ENCODE measurements around the gene GSK3B. TPM values are rescaled to one million over a fixed set of nuclear protein-coding genes. Genes with fewer than 3 reads are reported as not detected.

GSK3B gene
- total and polyA plus RNA-seq, 2 experiments from 2014 or later, result 29.0 to 45.3 TPM

- Mint-ChIP-seq H3K27ac (no peak overlapping the region), H3K27me3 (ENCODE audit: insufficient read depth, low read depth, poor library complexity) (no peaks in the 10 kb centered on the region), H3K4me3 (no peak overlapping the region), H3K9me3 (no peaks in the 10 kb centered on the region), H3K36me3 (ENCODE audit: low read depth) (peaks cover 9% of the 10 kb centered on the region), H3K4me1 (no peaks in the 10 kb centered on the region; the same call in 2 of the 3 replicates)
- peaks cover 91% of the 10 kb centered on the region for H3K79me2 ChIP-seq (replicated peaks; ENCODE audit: insufficient read depth)
- no peaks in the 10 kb centered on the region for H3F3A ChIP-seq (replicated peaks; ENCODE audit: low read depth)
- H3K9me2 ChIP-seq (ENCODE audit: insufficient read depth), result no peaks in the 10 kb centered on the region
- no peak for TF ChIP-seq JUNB (IDR thresholded peaks at IDR 0.05; ENCODE audit: unreplicated experiment)
- no peak for TF ChIP-seq EZH2phosphoT487 (IDR thresholded peaks at IDR 0.05; ENCODE audit: unreplicated experiment)
- TF ChIP-seq ZNF331 (CRISPR knock-in tag; IDR thresholded peaks at IDR 0.05; ENCODE audit: low read depth), result no peak
- no peak for TF ChIP-seq CTCF (conservative IDR thresholded peaks at IDR 0.05; ENCODE audit: low read depth in 2 of 2)
- no peak for TF ChIP-seq CREB1 (CRISPR knock-in tag; IDR thresholded peaks at IDR 0.05; ENCODE audit: low read depth)
- no peak for TF ChIP-seq ZNF114 (CRISPR knock-in tag; IDR thresholded peaks at IDR 0.05)
- TF ChIP-seq EZH2 (IDR thresholded peaks at IDR 0.05; ENCODE audit: low read depth, unreplicated experiment), result no peak
- no peak for TF ChIP-seq REST (IDR thresholded peaks at IDR 0.05; ENCODE audit: unreplicated experiment)
- TF ChIP-seq POLR2AphosphoS5 (IDR thresholded peaks at IDR 0.05; ENCODE audit: low read depth), result no peak
- no peak for TF ChIP-seq NANOG (IDR thresholded peaks at IDR 0.05; ENCODE audit: borderline replicate concordance)
- no peak for TF ChIP-seq ETS1 (IDR thresholded peaks at IDR 0.05)
- no peak for TF ChIP-seq STAT1 (IDR thresholded peaks at IDR 0.05; ENCODE audit: unreplicated experiment)
- no peak for TF ChIP-seq ZNF462 (CRISPR knock-in tag; IDR thresholded peaks at IDR 0.05)
- no peak overlapping the region for H3K27ac ChIP-seq (ENCODE audit: low read depth)
- H3K4me1 ChIP-seq (ENCODE audit: insufficient read depth), result no peaks in the 10 kb centered on the region
- H3K36me3 ChIP-seq (ENCODE audit: insufficient read depth), result no peaks in the 10 kb centered on the region
- H3K27me3 ChIP-seq (ENCODE audit: insufficient read depth), result no peaks in the 10 kb centered on the region
- H3K4me2 ChIP-seq, result no peak overlapping the region
- H4K20me1 ChIP-seq (replicated peaks; ENCODE audit: insufficient read depth), result peaks cover 6% of the 10 kb centered on the region; the same call in 1 of the 2 replicates
- no peak overlapping the region for H2AFZ ChIP-seq
- H3K4me3 ChIP-seq, result no peak overlapping the region
- ATAC-seq (no peak), DNase-seq (ENCODE audit: low spot score) (no peak)
Observed at GRCh38 chr3:119973018-119973646, 121.1 kb downstream of the GSK3B start.

All from GM23338 (cell line).